ENCODE measurements around the gene UBE2Q2. TPM values are rescaled to one million over a fixed set of nuclear protein-coding genes. Genes with fewer than 3 reads are reported as not detected.
A peak's percentile ranks its signal among the peaks of the same experiment; 100 is the strongest.
"Not testable (repeated sequence)": the region's sequence is repeated elsewhere in the genome, so short reads cannot be mapped to it uniquely, and the experiment has no call there.

Gene UBE2Q2
- 10 to 100 TPM in 4 of 6 donors, 1 to 10 TPM in 2; 8.7 to 19.4 (median 10.6) TPM for total RNA-seq
- 10 to 100 TPM; 10.9 to 15.8 TPM for polyA plus RNA-seq

DNA sequence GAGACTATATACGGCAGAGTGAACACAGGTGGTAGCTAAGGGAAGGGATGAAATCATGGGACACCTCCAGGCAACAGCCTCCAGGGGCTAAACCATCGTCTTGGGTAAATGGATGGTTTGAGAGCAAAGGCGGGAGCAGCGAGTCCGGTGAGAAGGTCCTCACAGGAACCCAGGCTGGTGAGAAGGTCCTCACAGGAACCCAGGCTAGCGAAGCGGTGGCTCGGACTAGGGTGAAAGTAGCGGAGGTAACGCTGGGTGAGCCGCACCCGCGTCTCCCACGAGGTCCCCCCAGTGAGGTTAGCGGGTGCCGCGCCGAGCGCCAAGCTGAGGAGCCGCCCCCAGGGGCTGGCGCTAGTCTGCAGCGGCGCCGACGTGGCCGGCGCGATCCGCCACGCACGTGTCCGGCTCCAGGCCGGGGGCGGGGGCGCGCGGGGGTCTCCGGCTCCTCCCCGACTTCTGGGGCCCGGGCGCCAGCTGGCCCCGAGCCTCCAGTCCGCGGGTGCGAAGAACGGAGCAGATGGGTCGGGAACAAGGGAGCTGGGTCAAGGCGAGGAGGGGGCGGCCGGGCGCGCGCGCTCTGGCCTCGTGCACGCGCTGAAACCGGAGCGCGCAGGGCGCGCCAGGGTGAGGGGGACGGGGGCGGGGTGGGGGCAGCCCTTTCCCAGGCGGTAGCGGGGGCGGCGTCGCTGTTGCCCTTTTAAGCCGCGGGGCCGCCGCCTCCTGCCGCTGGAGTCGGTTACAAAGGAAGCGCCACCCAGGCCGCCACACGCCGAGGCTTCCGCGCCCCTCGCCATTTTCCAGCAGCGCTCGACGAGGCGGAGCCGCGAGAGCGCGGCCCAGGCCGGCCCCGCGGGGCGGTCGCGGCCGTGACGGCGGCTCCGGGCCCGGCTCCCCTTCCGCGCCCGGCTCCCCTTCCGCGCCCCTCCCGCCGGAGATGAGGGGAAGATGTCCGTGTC is at the start of gene UBE2Q2:
UBE2Q2 (plus strand) TSS at position 726 of the 956 bp plus-strand sequence; CDS start at position 946, 220 bp downstream.
- H3K4me3 ChIP-seq = peak within 1 kb of the TSS; percentile 85 to 97 (median 92)
- H3K9me3 ChIP-seq = no peaks in the 10 kb centered on the region
- H3K27ac ChIP-seq = peak within 1 kb of the TSS; percentile 69 to 77 (median 72)
- TF ChIP-seq, protein P1, sequence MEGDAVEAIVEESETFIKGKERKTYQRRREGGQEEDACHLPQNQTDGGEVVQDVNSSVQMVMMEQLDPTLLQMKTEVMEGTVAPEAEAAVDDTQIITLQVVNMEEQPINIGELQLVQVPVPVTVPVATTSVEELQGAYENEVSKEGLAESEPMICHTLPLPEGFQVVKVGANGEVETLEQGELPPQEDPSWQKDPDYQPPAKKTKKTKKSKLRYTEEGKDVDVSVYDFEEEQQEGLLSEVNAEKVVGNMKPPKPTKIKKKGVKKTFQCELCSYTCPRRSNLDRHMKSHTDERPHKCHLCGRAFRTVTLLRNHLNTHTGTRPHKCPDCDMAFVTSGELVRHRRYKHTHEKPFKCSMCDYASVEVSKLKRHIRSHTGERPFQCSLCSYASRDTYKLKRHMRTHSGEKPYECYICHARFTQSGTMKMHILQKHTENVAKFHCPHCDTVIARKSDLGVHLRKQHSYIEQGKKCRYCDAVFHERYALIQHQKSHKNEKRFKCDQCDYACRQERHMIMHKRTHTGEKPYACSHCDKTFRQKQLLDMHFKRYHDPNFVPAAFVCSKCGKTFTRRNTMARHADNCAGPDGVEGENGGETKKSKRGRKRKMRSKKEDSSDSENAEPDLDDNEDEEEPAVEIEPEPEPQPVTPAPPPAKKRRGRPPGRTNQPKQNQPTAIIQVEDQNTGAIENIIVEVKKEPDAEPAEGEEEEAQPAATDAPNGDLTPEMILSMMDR (IDR thresholded peaks at IDR 0.05) = no peak
- 1 to 2% methylated on average over 55 to 109 of the region's 109 CpGs for WGBS, 2 donors
- peak; percentile 65 to 75 (median 71) for ATAC-seq
- FAIRE-seq = no peak
- no peaks in the 10 kb centered on the region for H3K27me3 ChIP-seq
- peak; percentile 48 to 85 (median 67) for DNase-seq
- H3K4me1 ChIP-seq = peaks cover 0 to 26% (median 4%) of the 10 kb centered on the region in 3 donors
- no peaks in the 10 kb centered on the region for H3K36me3 ChIP-seq
- intact Hi-C loops (cut with DNase I) = loop anchor here in 1 of 3 donors (10.0 kb wide), 1 partner anchor 62 kb away; the partner anchor contains the start of gene FBXO22

DNA sequence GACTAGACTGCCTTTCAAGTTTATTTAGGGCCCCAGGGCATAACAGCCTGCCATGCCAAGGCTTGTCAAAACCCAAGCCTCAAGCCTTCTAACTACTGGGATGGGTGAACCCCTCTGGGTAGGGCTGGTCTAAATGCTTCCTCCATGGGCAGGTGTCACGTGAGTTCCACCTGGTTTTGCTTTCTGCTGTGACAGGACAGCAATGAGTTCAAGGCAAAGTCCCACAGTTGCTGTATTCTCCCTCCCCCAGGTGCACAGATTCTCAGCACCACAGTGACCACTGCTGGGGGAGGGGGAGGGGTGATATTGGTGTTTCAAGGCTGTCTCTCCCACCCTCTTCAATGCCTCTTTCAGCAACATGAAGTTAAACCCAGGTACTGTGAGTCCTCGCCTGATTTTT is 46.9 kb upstream of the UBE2Q2 start:
- ATAC-seq (no peak), FAIRE-seq (no peak), DNase-seq (no peak)
- Histone ChIP-seq H3K27me3 (no peaks in the 10 kb centered on the region), H3K36me3 (no peaks in the 10 kb centered on the region), H3K27ac (no peak overlapping the region), H3K4me3 (no peak overlapping the region), H3K4me1 (no peaks in the 10 kb centered on the region), H3K9me3 (no peaks in the 10 kb centered on the region)
- intact Hi-C loops (cut with DNase I) = loop anchor here in 1 of 3 donors (10.0 kb wide), 1 partner anchor 72 kb away; a partner anchor contains a TSS
- WGBS, 2 donors = 55 to 65% methylated on average over 2 of the region's 2 CpGs
- TF ChIP-seq, protein P1 (IDR thresholded peaks at IDR 0.05) = no peak

DNA sequence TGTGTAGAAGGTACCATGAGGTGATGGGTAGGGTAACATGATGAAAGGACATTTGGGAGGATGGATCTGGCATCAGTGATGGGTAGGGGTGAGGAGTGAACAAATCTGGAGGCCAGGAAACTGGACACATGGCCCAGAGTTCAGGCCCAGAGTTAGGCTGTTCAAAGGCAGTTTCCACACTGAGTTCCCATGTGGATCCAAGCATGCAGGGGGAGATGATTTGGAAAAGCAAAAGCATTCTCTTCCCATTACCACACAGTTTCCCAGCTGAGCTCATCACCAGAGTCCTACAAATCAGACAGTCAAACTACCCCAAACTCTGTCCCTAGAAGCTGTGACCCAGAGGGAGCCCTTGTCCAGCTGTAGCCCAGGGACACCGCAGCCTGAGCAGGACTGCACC is 46.1 kb upstream of the UBE2Q2 start:
- FAIRE-seq, ATAC-seq, DNase-seq, H3K9me3 ChIP-seq, H3K4me1 ChIP-seq, H3K36me3 ChIP-seq, H3K27me3 ChIP-seq, H3K4me3 ChIP-seq, H3K27ac ChIP-seq: not testable (repeated sequence)
- 85 to 95% methylated on average over 1 of the region's 1 CpG for WGBS, 2 donors
- intact Hi-C loops (cut with DNase I) = loop anchor here in 1 of 3 donors (10.0 kb wide), 1 partner anchor 72 kb away; a partner anchor contains a TSS

DNA sequence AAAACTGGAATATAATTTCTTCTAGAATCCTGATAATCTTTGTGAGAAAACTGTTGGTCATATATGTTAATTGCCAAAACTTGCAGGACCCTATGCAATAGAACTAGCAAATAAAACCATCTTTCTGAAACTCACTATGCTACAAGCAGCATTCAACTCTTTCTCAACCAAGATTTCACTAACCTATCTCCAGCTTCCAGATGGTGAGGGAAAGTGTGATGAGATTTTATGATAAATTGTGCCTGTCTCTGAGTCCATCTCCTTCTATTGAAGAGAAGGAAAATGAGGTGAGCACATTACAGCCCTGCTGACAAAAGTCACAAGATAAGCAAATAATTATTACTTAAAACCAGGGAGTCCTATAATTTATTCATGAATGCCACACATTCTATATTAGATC is 44.1 kb upstream of the UBE2Q2 start:
- FAIRE-seq (no peak), ATAC-seq (no peak), DNase-seq (no peak)
- H3K27me3 ChIP-seq = peaks cover 0 to 5% (median 0%) of the 10 kb centered on the region in 4 donors
- H3K4me1 ChIP-seq = no peaks in the 10 kb centered on the region
- H3K36me3 ChIP-seq = no peaks in the 10 kb centered on the region
- no peak overlapping the region for H3K4me3 ChIP-seq
- no peak overlapping the region for H3K27ac ChIP-seq
- H3K9me3 ChIP-seq = no peaks in the 10 kb centered on the region
- intact Hi-C loops (cut with DNase I) = loop anchor here in 1 of 3 donors (10.0 kb wide), 1 partner anchor 74 kb away; a partner anchor contains a TSS
- TF ChIP-seq, protein P1 (IDR thresholded peaks at IDR 0.05) = no peak

DNA sequence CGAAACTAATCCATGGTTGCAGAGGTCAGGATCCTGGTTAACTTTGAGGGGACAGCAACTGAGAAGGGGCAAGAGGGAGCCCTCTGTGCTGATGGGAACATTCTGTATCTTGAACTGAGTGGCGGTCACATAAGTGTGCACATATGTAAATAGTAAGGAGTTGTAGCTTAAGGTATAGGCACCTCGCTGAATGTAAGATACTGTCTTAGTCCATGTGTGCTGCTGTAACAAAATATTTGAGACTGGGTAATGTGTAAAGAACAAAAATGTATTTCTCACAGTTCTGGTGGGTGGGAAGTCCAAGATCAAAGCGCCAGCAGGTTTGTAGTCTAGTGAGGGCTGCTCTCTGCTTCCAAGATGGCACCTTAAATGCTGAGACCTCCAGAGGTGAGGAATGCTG is 42.8 kb upstream of the UBE2Q2 start:
- H3K36me3 ChIP-seq; H3K27me3 ChIP-seq; H3K4me3 ChIP-seq; DNase-seq; H3K27ac ChIP-seq; H3K9me3 ChIP-seq; H3K4me1 ChIP-seq; FAIRE-seq; ATAC-seq; intact Hi-C loops (cut with DNase I): not testable (repeated sequence)
- 83 to 88% methylated on average over 3 to 4 of the region's 4 CpGs for WGBS, 2 donors

Measured in pancreas (tissue), 10 donors.